Stimulated activated memory B cell treated with anti-CD40 and anti-IgM and Interleukin-4, amounts not matched to agents 10 μg/mL and 1 μg/mL and 100 μg/mL, for 72 hours (primary cell): Measurements from ENCODE around the gene ATP1A1.

Source experiments
- ATAC-seq: fragments of 150-1000 bp; cut with Tn5 transposase; 2 replicates; pipeline ENCODE4 v1.10.0; 2021
- H3K27ac Mint-ChIP-seq: one replicate; pipeline ENCODE4 v1.8.0; 2022; ENCODE audit warnings: mild to moderate bottlenecking, mixed read lengths
- H3K27me3 Mint-ChIP-seq: one replicate; pipeline ENCODE4 v1.8.0; 2022; ENCODE audit warnings: mixed read lengths
- H3K36me3 Mint-ChIP-seq: one replicate; pipeline ENCODE4 v1.8.0; 2022; ENCODE audit warnings: mixed read lengths
- H3K4me1 Mint-ChIP-seq: one replicate; pipeline ENCODE4 v1.8.0; 2022; ENCODE audit warnings: mixed read lengths
- H3K4me3 Mint-ChIP-seq: one replicate; pipeline ENCODE4 v1.8.0; 2022; ENCODE audit warnings: mild to moderate bottlenecking, moderate library complexity, mixed read lengths
- H3K9me3 Mint-ChIP-seq: one replicate; pipeline ENCODE4 v1.8.0; 2022; ENCODE audit warnings: mixed read lengths

ATP1A1 gene

DNA sequence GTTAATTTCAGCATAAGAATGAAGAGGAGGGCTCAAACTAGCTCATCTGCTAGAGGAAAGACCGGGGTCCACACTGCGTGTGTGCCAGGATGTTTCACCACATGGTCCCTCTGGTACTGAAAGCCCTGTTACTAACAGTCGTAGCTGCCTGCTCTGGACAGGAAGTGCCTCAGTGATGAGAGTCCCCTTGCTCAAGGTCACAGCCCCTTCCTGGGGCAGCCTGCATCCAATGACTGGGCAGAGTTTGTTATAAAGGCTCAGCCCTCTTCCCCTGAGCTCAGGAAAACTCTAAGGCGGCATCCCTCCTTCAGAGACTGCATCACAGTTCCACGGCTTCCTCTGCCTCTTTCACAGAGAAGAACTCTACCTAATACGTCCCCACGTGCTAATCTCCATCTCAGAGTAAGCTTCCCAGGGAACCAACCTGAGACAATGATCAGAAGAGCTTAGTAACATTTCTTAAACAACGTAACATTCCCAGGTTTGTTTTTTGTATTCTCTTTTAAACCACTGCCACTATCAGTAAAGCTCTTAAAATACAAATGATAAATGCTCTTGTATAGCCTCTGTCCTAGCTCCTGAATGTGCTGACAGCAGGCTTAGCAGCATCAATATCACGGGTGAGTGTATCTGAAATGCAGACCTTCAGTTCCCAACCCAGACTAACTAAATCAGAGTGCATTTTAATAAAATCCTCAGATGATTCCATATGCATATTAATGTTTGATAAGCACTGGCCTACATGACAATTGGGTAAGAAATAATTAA, 38.0 kb upstream of the ATP1A1 start:
- peaks cover 28% of the 10 kb centered on the region for H3K27me3 Mint-ChIP-seq
- H3K27ac Mint-ChIP-seq, result no peak overlapping the region
- no peaks in the 10 kb centered on the region for H3K36me3 Mint-ChIP-seq
- no peak overlapping the region for H3K4me3 Mint-ChIP-seq
- no peaks in the 10 kb centered on the region for H3K9me3 Mint-ChIP-seq
- H3K4me1 Mint-ChIP-seq, result peaks cover 9% of the 10 kb centered on the region
- ATAC-seq, result no peak

DNA sequence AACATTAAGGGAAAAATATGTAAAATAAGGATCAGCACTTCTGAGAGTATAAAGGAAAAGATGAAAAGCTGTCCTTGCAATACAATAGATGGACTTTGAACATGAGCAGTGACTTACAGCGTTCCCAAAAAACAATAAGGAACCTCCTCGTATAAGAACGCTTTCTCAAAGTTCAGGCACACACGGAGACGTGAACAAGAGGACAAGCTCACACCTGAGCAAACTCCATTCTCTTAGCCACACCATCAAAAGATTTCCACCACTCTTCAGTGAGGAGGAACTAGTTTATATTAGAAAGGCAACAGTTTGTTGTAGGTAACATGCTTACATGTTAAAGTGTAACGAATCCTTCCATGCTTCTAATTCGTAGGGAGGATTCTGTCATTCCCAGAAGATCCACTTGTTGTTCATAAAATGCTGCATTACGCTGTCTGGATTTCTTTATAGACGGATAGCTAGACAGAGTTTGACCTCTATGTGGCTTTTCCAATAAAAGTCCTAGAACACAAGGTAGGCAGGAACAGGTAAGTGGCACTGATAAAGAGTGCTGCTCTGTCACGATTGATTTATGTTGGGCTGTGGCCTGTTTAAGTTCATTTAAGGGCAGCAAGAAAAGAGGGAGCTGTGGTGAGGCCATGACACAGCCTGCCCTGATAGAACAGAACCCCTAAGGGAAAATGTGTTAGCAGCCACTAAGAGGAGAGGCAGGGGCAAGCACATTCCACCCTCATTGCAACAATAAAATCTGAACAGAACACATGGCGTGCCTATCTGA, 37.0 kb upstream of the ATP1A1 start:
- Mint-ChIP-seq H3K27ac (no peak overlapping the region), H3K27me3 (peaks cover 28% of the 10 kb centered on the region), H3K4me1 (peaks cover 5% of the 10 kb centered on the region), H3K9me3 (no peaks in the 10 kb centered on the region), H3K36me3 (no peaks in the 10 kb centered on the region), H3K4me3 (no peak overlapping the region)
- ATAC-seq, result no peak

DNA sequence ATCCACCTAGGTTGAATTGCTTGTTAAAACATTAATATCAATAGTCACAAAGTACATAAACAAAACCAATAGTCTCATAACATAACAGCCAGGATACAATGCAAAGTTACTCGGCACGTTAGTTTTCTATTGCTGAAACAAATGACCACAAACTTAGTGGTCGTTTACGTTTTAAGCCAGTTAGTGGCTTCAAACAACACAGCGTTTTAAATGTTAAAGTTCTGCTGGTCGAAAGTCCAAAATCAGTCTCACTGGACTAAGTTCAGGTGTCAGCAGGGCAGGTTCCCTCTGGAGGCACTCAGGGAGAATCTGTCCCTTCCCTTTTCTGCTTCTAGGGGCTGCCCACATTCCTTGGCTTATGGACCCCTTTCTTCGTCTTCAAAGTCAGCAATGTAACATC, 35.6 kb upstream of the ATP1A1 start:
- Mint-ChIP-seq H3K9me3 (no peaks in the 10 kb centered on the region), H3K4me3 (no peak overlapping the region), H3K36me3 (no peaks in the 10 kb centered on the region), H3K27me3 (peaks cover 28% of the 10 kb centered on the region), H3K4me1 (peaks cover 5% of the 10 kb centered on the region), H3K27ac (no peak overlapping the region)
- no peak for ATAC-seq

DNA sequence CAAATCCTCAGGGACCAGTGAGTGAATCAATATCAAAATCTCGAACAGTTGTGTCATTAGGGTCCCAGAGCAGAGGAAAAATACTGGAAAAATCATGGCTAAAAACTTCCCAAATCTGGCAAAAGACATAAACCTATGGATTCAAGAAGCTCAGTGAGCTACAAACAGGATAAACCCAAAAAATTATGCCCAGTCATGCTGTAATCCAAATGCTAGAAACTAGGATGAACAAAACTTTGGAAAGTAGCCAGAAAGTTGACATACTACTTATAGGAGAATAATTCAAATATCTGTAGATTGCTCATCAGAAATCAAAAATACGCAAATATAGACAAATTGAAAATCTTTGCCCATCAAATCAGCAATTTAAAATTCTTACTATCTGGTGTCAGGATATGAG, 34.6 kb upstream of the ATP1A1 start:
- ATAC-seq, result no peak
- no peaks in the 10 kb centered on the region for H3K9me3 Mint-ChIP-seq
- H3K27me3 Mint-ChIP-seq, result peaks cover 28% of the 10 kb centered on the region
- H3K4me3 Mint-ChIP-seq, result no peak overlapping the region
- peaks cover under 1% of the 10 kb centered on the region for H3K4me1 Mint-ChIP-seq
- H3K27ac Mint-ChIP-seq, result no peak overlapping the region
- no peaks in the 10 kb centered on the region for H3K36me3 Mint-ChIP-seq

DNA sequence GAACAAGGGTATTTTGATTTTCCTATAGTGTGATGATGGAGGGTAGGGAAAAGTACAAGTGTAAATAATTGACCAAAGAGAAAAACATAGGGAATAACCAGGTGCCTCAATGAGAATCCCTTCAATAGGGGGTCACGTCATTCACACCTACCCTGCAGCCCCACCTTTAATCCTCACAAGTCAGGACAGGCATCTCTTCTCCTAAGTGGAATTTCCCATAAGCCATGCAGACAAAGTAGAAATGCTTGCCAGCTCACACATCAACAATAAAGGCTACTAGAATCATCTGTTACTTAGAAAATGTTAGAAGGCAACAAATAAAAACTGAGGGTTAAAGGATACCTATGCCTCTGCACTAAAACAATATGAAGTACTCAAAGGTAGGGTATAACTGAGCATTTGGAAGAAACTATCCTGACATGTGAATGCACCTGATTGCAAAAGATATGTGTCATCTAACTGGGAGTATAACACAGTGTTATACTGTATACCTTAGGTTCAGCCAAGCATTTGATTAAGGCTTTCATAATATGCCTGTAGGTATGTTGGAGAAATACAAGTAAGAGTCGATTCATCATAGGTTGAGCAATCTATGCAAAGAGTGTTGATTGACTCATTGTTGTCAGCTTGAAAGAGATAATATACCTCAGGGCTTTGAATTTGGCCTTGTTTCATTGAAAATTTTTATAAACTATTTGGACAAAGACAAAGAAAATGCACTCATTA, 32.4 kb upstream of the ATP1A1 start:
- Mint-ChIP-seq H3K9me3 (no peaks in the 10 kb centered on the region), H3K27ac (no peak overlapping the region), H3K4me3 (no peak overlapping the region), H3K27me3 (peaks cover 15% of the 10 kb centered on the region), H3K36me3 (no peaks in the 10 kb centered on the region), H3K4me1 (no peaks in the 10 kb centered on the region)
- ATAC-seq, result no peak

DNA sequence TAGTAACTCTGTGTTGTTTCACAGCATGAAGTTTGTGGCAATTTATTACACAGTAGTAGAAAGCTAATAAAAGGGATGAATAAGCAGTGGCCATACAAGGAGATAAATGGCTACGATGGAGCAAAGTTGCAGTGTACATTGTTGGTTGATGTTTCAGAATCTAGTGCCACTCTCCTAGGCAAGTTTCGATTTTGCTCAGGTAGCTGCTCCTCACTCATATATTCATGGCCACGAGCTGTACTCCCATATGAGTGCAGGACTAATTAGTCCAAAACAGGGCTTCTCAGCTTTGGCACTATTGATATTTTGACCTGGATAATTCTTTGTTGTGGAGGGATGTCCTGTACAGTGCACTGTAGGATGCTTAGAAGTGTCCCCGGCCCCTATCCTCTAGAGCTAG, 30.0 kb upstream of the ATP1A1 start:
- ATAC-seq, result no peak
- H3K27ac Mint-ChIP-seq, result no peak overlapping the region

DNA sequence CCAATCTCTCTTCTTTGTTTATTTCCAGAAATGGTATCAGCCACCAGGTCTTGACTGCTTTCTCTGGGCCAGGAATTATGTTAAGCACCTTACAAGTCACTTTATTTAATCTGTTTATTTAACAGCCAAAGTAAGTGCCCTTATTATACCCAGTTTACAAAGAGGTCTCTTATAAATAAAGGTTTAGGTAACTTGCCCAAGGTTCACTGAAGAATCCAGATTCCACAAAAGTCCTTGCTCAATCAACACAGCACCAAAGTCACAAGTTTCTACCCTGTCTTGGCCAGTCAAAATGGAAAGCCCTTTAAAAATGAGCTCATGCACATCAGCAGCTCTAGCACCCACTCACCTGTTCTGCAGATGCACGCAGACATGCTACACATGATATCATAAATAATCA, 28.0 kb upstream of the ATP1A1 start:
- H3K27ac Mint-ChIP-seq, result no peak overlapping the region
- H3K4me1 Mint-ChIP-seq, result no peaks in the 10 kb centered on the region
- peaks cover 2% of the 10 kb centered on the region for H3K9me3 Mint-ChIP-seq
- H3K36me3 Mint-ChIP-seq, result no peaks in the 10 kb centered on the region
- H3K27me3 Mint-ChIP-seq, result no peaks in the 10 kb centered on the region
- no peak for ATAC-seq
- no peak overlapping the region for H3K4me3 Mint-ChIP-seq

More for the DNA sequence above, 30.0 kb upstream of the ATP1A1 start:
- H3K9me3 Mint-ChIP-seq, result no peaks in the 10 kb centered on the region
- H3K4me1 Mint-ChIP-seq, result no peaks in the 10 kb centered on the region
- no peaks in the 10 kb centered on the region for H3K27me3 Mint-ChIP-seq
- no peaks in the 10 kb centered on the region for H3K36me3 Mint-ChIP-seq
- no peak overlapping the region for H3K4me3 Mint-ChIP-seq

DNA sequence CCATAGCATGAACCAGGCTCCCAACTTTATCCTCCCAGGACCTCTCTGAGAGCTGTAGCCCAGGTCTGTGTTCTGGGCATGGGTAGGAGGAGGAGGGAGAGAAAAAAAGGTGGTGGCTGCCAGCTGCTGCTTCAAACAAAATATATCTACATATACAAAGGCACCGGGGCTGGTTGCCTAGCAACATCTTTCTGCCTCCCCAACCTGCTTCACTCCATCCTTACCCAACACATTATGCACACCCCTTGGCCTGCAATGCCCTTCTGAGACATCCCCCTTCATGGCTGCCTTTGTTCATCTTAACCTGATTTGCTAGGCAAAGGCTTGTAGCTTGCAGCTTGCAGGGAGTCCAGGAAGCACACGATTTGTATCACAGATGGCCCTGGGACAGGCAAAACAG, 27.2 kb upstream of the ATP1A1 start:
- Mint-ChIP-seq H3K4me1 (no peaks in the 10 kb centered on the region), H3K27ac (no peak overlapping the region), H3K9me3 (peaks cover 2% of the 10 kb centered on the region), H3K4me3 (no peak overlapping the region), H3K36me3 (no peaks in the 10 kb centered on the region), H3K27me3 (no peaks in the 10 kb centered on the region)
- ATAC-seq, result no peak

DNA sequence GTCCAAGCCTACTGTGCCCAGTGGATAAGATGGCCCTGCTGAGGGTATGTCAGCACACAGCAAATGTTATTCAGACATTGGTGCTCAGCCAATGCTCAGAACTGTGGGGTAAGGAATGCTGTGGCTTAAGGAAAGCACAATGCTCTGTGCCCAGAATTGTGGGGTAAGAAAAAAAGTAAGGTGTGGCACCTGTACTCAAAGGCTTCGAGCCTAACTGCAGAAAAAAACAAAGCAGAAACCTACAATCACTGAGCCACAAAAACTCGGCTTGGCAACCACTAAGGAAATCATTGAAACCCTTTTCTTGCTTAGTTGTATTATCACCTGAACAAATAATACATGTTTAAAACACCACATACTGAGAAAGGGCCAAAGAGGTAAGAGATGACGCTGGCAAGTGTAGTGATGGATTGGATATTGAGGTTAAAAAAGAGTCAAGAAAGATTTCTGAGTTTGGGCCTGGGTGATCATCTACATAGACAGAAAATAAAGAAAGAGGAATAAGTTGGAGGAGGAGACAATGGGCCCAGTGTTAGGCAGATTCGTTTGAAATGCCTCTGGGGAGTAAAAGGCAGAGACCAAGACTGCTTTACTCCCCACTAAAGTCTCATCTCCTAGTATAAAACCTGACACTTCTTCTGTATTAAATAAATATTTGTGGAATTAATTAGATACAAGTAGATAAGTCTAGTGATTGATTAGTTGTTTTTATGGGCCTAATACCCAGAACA, 25.9 kb upstream of the ATP1A1 start:
- ATAC-seq, result no peak
- peaks cover 2% of the 10 kb centered on the region for H3K9me3 Mint-ChIP-seq
- H3K27me3 Mint-ChIP-seq, result no peaks in the 10 kb centered on the region
- no peaks in the 10 kb centered on the region for H3K36me3 Mint-ChIP-seq
- no peak overlapping the region for H3K4me3 Mint-ChIP-seq
- no peak overlapping the region for H3K27ac Mint-ChIP-seq
- H3K4me1 Mint-ChIP-seq, result peaks cover 1% of the 10 kb centered on the region

DNA sequence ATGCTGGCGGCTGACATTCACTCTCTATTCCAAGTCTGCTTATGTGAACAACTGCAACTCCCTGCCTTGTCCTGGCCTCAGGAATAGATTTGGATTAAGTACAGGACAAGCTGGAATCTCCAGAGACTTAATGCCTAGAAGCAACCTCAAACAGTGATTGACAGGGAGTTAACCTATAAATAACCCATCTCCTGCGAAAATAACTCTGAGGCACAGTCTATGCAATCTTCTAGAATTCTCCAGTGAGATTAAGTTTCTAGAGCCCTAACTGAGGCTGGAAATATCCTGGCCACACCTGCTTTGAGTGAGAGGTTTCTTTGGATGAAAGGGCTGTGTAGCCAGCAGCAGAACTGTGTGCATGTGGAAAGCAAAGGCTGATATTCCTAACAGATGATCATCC, 25.3 kb upstream of the ATP1A1 start:
- Mint-ChIP-seq H3K27ac (no peak overlapping the region), H3K4me1 (peaks cover 4% of the 10 kb centered on the region), H3K36me3 (no peaks in the 10 kb centered on the region), H3K9me3 (peaks cover 2% of the 10 kb centered on the region), H3K4me3 (no peak overlapping the region), H3K27me3 (no peaks in the 10 kb centered on the region)
- no peak for ATAC-seq

DNA sequence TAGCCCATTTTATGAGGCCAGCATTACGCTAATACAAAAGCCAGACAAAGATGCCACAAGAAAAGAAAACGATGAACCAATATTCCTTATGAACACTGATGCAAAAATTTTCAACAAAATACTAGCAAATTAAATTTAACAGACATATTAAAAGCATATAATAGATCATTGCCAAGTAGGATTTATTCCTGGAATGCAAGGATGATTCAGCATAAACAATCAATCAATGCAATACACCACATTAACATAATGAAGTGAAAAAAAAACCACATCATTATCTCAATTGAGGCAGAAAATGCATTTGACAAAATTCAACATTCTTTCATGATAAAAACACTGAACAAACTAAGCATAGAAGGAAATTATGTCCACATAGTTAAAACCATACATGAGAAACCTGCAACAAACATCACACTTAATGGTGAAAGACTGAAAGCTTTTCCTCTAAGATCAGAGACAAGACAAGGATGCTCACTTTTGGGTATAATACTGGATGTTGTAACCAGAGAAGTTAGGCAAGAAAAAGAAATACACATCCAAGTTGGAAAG, 22.9 kb upstream of the ATP1A1 start:
- Mint-ChIP-seq H3K27ac (no peak overlapping the region), H3K9me3 (peaks cover 2% of the 10 kb centered on the region), H3K4me3 (no peak overlapping the region), H3K4me1 (peaks cover 4% of the 10 kb centered on the region), H3K27me3 (no peaks in the 10 kb centered on the region), H3K36me3 (no peaks in the 10 kb centered on the region)
- no peak for ATAC-seq

DNA sequence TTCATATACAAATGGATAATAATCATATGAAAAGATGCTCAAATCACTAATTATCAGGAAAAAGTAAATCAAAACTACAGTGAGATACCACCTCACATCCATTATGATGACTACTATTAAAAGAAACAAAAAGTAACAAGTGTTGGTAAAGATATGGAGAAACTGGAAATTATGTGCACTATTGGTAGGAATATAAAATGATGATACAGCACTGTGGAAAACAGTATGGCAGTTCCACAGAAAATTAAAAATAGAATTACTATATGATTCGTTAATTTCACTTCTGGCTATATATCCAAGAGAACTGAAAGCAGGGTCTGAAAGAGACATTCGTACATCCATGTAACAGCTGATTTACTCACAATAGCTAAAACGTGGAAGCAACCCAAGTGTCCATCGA, 21.1 kb upstream of the ATP1A1 start:
- no peak for ATAC-seq
- Mint-ChIP-seq H3K9me3 (peaks cover 2% of the 10 kb centered on the region), H3K4me3 (no peak overlapping the region), H3K27ac (no peak overlapping the region), H3K27me3 (no peaks in the 10 kb centered on the region), H3K4me1 (peaks cover 9% of the 10 kb centered on the region), H3K36me3 (no peaks in the 10 kb centered on the region)

DNA sequence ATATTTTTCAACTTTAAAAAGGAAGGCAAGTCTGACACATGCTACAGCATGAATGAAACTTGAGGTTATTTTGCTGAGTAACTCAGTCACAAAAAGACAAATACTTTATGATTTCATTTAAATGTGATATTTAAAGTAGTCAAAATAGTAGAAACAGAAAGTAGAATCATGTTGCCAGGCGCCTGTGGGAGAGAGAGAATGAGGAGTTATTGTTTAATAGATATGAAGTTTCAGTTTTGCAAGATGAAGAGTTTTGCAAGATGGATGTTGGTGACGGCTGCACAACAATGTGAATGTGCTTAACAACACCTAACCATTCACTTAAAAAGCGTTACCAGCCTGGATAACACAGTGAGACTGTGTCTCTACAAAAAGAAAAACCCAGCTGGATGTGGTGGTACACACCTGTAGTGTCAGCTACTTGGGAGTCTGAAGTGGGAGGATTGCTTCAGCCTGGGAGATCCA, 20.7 kb upstream of the ATP1A1 start:
- H3K4me1 Mint-ChIP-seq, result peaks cover 13% of the 10 kb centered on the region
- H3K36me3 Mint-ChIP-seq, result no peaks in the 10 kb centered on the region
- peaks cover 2% of the 10 kb centered on the region for H3K9me3 Mint-ChIP-seq
- no peak overlapping the region for H3K4me3 Mint-ChIP-seq
- H3K27me3 Mint-ChIP-seq, result no peaks in the 10 kb centered on the region
- no peak overlapping the region for H3K27ac Mint-ChIP-seq
- ATAC-seq, result no peak

DNA sequence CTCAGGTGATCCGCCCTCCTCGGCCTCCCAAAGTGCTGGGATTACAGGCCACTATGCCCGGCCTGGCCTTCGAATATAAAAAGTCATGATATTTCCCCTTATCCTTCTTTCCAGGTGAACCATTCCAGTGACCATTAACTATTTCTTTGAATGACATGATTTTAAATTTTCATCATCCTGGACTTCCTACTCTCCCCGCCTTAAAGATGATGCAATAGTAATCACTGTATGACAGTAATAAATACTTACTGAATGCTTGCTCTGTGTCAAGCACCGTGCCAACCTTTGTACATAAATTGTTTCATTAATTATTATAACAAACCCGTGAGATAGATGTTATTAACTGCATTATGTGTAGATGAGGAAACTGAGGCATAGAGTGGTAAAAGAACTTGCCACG, 19.9 kb upstream of the ATP1A1 start:
- H3K9me3 Mint-ChIP-seq, result peaks cover 2% of the 10 kb centered on the region
- H3K4me1 Mint-ChIP-seq, result peaks cover 13% of the 10 kb centered on the region
- H3K27ac Mint-ChIP-seq, result no peak overlapping the region
- H3K36me3 Mint-ChIP-seq, result no peaks in the 10 kb centered on the region
- no peak for ATAC-seq
- no peak overlapping the region for H3K4me3 Mint-ChIP-seq
- H3K27me3 Mint-ChIP-seq, result no peaks in the 10 kb centered on the region

DNA sequence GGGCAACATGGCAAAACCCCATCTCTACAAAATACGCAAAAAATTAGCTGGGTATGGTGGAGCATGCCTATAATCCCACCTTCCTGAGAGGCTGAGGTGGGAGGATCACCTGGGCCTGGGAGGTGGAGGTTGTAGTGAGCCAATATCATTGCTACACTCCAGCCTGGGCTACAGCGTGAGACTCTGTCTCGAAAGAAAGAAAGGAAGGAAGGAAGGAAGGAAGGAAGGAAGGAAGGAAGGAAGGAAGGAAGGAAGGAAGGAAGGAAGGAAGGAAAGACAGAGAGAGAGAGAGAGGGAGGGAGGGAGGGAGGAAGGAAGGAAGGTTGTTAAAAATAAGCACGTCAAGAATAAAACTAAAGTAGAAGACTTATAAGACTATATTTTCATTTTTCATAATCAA, 17.0 kb upstream of the ATP1A1 start:
- Mint-ChIP-seq H3K27me3 (no peaks in the 10 kb centered on the region), H3K4me1 (peaks cover 13% of the 10 kb centered on the region), H3K9me3 (no peaks in the 10 kb centered on the region), H3K27ac (no peak overlapping the region), H3K4me3 (no peak overlapping the region), H3K36me3 (no peaks in the 10 kb centered on the region)
- ATAC-seq, result no peak
